Measurements from ENCODE around the gene QTRT2.

Gene QTRT2

GRCh38 chr3:114078126-114078525 lies 21.6 kb downstream of the QTRT2 start:
- Histone ChIP-seq H3K4me1 (ENCODE audit: control insufficient read depth, insufficient read depth, low read length, poor library complexity, severe bottlenecking) (no peaks in the 10 kb centered on the region), H3K36me3 (ENCODE audit: control insufficient read depth, insufficient read depth, low read length) (peaks cover 85% of the 10 kb centered on the region), H3K27ac (ENCODE audit: low read depth, low read length, severe bottlenecking) (no peak overlapping the region), H3K4me3 (ENCODE audit: extremely low read depth, insufficient read depth, low read length, poor library complexity, severe bottlenecking) (no peak overlapping the region), H3K9me3 (ENCODE audit: control insufficient read depth, low read length) (no peaks in the 10 kb centered on the region)

- Histone ChIP-seq H3K36me3 (ENCODE audit: control insufficient read depth, insufficient read depth, low read length) (peaks cover 88% of the 10 kb centered on the region), H3K27ac (ENCODE audit: low read depth, low read length, severe bottlenecking) (no peak overlapping the region), H3K9me3 (ENCODE audit: control insufficient read depth, low read length) (no peaks in the 10 kb centered on the region), H3K4me3 (ENCODE audit: extremely low read depth, insufficient read depth, low read length, poor library complexity, severe bottlenecking) (no peak overlapping the region), H3K4me1 (ENCODE audit: control insufficient read depth, insufficient read depth, low read length, poor library complexity, severe bottlenecking) (no peaks in the 10 kb centered on the region)
- WGBS, 2 experiments (ENCODE audit: insufficient coverage in 2 of 2) = 100% methylated on average over 1 of the region's 5 CpGs
These were observed 23.2 kb downstream of the QTRT2 start for GRCh38 chr3:114079761-114080160.

GRCh38 chr3:114080201-114080600 lies 23.7 kb downstream of the QTRT2 start:
- H3K36me3 ChIP-seq (ENCODE audit: control insufficient read depth, insufficient read depth, low read length) = peaks cover 88% of the 10 kb centered on the region
- H3K27ac ChIP-seq (ENCODE audit: low read depth, low read length, severe bottlenecking) = no peak overlapping the region
- no peaks in the 10 kb centered on the region for H3K9me3 ChIP-seq (ENCODE audit: control insufficient read depth, low read length)
- no peak overlapping the region for H3K4me3 ChIP-seq (ENCODE audit: extremely low read depth, insufficient read depth, low read length, poor library complexity, severe bottlenecking)
- no peaks in the 10 kb centered on the region for H3K4me1 ChIP-seq (ENCODE audit: control insufficient read depth, insufficient read depth, low read length, poor library complexity, severe bottlenecking)

GRCh38 chr3:114081037-114081436 lies 24.5 kb downstream of the QTRT2 start:
- peaks cover 87% of the 10 kb centered on the region for H3K36me3 ChIP-seq (ENCODE audit: control insufficient read depth, insufficient read depth, low read length)
- H3K4me1 ChIP-seq (ENCODE audit: control insufficient read depth, insufficient read depth, low read length, poor library complexity, severe bottlenecking) = no peaks in the 10 kb centered on the region
- no peak overlapping the region for H3K4me3 ChIP-seq (ENCODE audit: extremely low read depth, insufficient read depth, low read length, poor library complexity, severe bottlenecking)
- H3K9me3 ChIP-seq (ENCODE audit: control insufficient read depth, low read length) = no peaks in the 10 kb centered on the region
- H3K27ac ChIP-seq (ENCODE audit: low read depth, low read length, severe bottlenecking) = no peak overlapping the region

- 83 to 88% methylated on average over 1 of the region's 2 CpGs for WGBS, 2 experiments (ENCODE audit: insufficient coverage in 2 of 2)
- H3K9me3 ChIP-seq (ENCODE audit: control insufficient read depth, low read length) = no peaks in the 10 kb centered on the region
- H3K4me1 ChIP-seq (ENCODE audit: control insufficient read depth, insufficient read depth, low read length, poor library complexity, severe bottlenecking) = no peaks in the 10 kb centered on the region
- peaks cover 85% of the 10 kb centered on the region for H3K36me3 ChIP-seq (ENCODE audit: control insufficient read depth, insufficient read depth, low read length)
- H3K27ac ChIP-seq (ENCODE audit: low read depth, low read length, severe bottlenecking) = no peak overlapping the region
- H3K4me3 ChIP-seq (ENCODE audit: extremely low read depth, insufficient read depth, low read length, poor library complexity, severe bottlenecking) = no peak overlapping the region
These were observed 26.6 kb downstream of the QTRT2 start for GRCh38 chr3:114083112-114083511.

- H3K9me3 ChIP-seq (ENCODE audit: control insufficient read depth, low read length) = no peaks in the 10 kb centered on the region
- H3K27ac ChIP-seq (ENCODE audit: low read depth, low read length, severe bottlenecking) = no peak overlapping the region
- no peak overlapping the region for H3K4me3 ChIP-seq (ENCODE audit: extremely low read depth, insufficient read depth, low read length, poor library complexity, severe bottlenecking)
- H3K4me1 ChIP-seq (ENCODE audit: control insufficient read depth, insufficient read depth, low read length, poor library complexity, severe bottlenecking) = no peaks in the 10 kb centered on the region
- H3K36me3 ChIP-seq (ENCODE audit: control insufficient read depth, insufficient read depth, low read length) = peaks cover 59% of the 10 kb centered on the region
- WGBS, 2 experiments (ENCODE audit: insufficient coverage in 2 of 2) = 100% methylated on average over 2 of the region's 2 CpGs
These were observed 29.8 kb downstream of the QTRT2 start for GRCh38 chr3:114086356-114086755.

DNA sequence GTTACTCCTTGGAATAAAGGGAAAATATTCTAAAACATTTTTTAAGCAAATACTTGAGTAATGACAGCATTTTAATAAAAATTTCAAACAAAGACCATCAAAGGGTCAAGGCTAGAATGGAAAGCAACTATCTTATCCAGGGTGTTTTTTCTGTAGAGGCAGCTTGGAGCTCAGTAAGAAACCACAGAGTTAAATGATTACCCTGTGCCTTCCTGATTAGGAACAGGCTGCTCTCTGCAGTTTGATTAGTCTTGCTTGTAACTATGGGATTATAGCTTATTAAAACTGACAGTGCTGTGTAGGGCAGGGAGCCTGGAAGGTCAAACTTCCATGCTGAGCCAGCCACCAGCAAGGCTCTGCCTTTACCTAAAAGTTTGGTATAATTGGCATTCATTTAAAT lies 33.1 kb downstream of the QTRT2 start:
- H3K36me3 ChIP-seq (ENCODE audit: control insufficient read depth, insufficient read depth, low read length) = peaks cover 29% of the 10 kb centered on the region
- no peak overlapping the region for H3K4me3 ChIP-seq (ENCODE audit: extremely low read depth, insufficient read depth, low read length, poor library complexity, severe bottlenecking)
- no peak overlapping the region for H3K27ac ChIP-seq (ENCODE audit: low read depth, low read length, severe bottlenecking)
- no peaks in the 10 kb centered on the region for H3K9me3 ChIP-seq (ENCODE audit: control insufficient read depth, low read length)
- no peaks in the 10 kb centered on the region for H3K4me1 ChIP-seq (ENCODE audit: control insufficient read depth, insufficient read depth, low read length, poor library complexity, severe bottlenecking)

- no peak overlapping the region for H3K27ac ChIP-seq (ENCODE audit: low read depth, low read length, severe bottlenecking)
- H3K4me3 ChIP-seq (ENCODE audit: extremely low read depth, insufficient read depth, low read length, poor library complexity, severe bottlenecking) = no peak overlapping the region
- 66 to 76% methylated on average over 12 to 13 of the region's 13 CpGs for WGBS, 2 experiments (ENCODE audit: insufficient coverage in 2 of 2)
- H3K9me3 ChIP-seq (ENCODE audit: control insufficient read depth, low read length) = no peaks in the 10 kb centered on the region
- no peaks in the 10 kb centered on the region for H3K4me1 ChIP-seq (ENCODE audit: control insufficient read depth, insufficient read depth, low read length, poor library complexity, severe bottlenecking)
- peaks cover 5% of the 10 kb centered on the region for H3K36me3 ChIP-seq (ENCODE audit: control insufficient read depth, insufficient read depth, low read length)
These were observed 35.8 kb downstream of the QTRT2 start for GRCh38 chr3:114092151-114093015.

GRCh38 chr3:114093016-114093380 lies 36.5 kb downstream of the QTRT2 start:
- H3K9me3 ChIP-seq (ENCODE audit: control insufficient read depth, low read length) = no peaks in the 10 kb centered on the region
- WGBS, 2 experiments (ENCODE audit: insufficient coverage in 2 of 2) = 91 to 96% methylated on average over 3 of the region's 3 CpGs
- H3K4me1 ChIP-seq (ENCODE audit: control insufficient read depth, insufficient read depth, low read length, poor library complexity, severe bottlenecking) = no peaks in the 10 kb centered on the region
- H3K36me3 ChIP-seq (ENCODE audit: control insufficient read depth, insufficient read depth, low read length) = no peaks in the 10 kb centered on the region
- H3K27ac ChIP-seq (ENCODE audit: low read depth, low read length, severe bottlenecking) = no peak overlapping the region
- H3K4me3 ChIP-seq (ENCODE audit: extremely low read depth, insufficient read depth, low read length, poor library complexity, severe bottlenecking) = no peak overlapping the region

DNA sequence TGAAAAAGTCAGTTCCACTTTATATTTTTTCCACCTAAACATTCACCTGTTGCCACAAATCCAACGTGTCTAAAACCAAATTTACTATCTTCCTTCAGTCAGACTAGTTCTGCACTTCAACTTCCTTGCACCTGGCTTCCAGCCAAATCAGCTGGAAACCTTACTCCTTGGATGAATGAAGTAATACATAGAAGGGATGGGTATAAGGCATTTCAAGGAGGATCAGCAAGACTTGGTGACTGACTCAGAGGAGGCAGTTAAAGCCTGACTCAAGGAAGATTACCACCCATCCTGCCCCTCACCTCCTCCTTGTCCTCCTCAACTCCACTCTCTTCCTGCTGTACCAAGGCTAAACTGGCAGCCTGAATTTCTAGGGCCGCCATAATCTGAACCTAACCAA lies 37.1 kb downstream of the QTRT2 start:
- Histone ChIP-seq H3K36me3 (ENCODE audit: control insufficient read depth, insufficient read depth, low read length) (no peaks in the 10 kb centered on the region), H3K27ac (ENCODE audit: low read depth, low read length, severe bottlenecking) (no peak overlapping the region), H3K4me1 (ENCODE audit: control insufficient read depth, insufficient read depth, low read length, poor library complexity, severe bottlenecking) (no peaks in the 10 kb centered on the region), H3K9me3 (ENCODE audit: control insufficient read depth, low read length) (no peaks in the 10 kb centered on the region), H3K4me3 (ENCODE audit: extremely low read depth, insufficient read depth, low read length, poor library complexity, severe bottlenecking) (no peak overlapping the region)
- 80 to 92% methylated on average over 1 to 2 of the region's 2 CpGs for WGBS, 2 experiments (ENCODE audit: insufficient coverage in 2 of 2)

- Histone ChIP-seq H3K4me3 (ENCODE audit: extremely low read depth, insufficient read depth, low read length, poor library complexity, severe bottlenecking) (no peak overlapping the region), H3K4me1 (ENCODE audit: control insufficient read depth, insufficient read depth, low read length, poor library complexity, severe bottlenecking) (no peaks in the 10 kb centered on the region), H3K9me3 (ENCODE audit: control insufficient read depth, low read length) (no peaks in the 10 kb centered on the region), H3K27ac (ENCODE audit: low read depth, low read length, severe bottlenecking) (no peak overlapping the region), H3K36me3 (ENCODE audit: control insufficient read depth, insufficient read depth, low read length) (no peaks in the 10 kb centered on the region)
- 77 to 90% methylated on average over 2 to 3 of the region's 3 CpGs for WGBS, 2 experiments (ENCODE audit: insufficient coverage in 2 of 2)
These were observed 39.3 kb downstream of the QTRT2 start for GRCh38 chr3:114095796-114096195.

All from mesodermal cell (in vitro differentiated cells).